Stimulated activated CD8-positive, alpha-beta memory T cell treated with anti-CD3 and anti-CD28 coated beads, Interleukin-15, amount 100 ng/mL, for 4 hours (primary cell): ENCODE measurements around the gene XRCC3.

Experiments used
- DNase-seq, 2 donors: peaks; one replicate each; pipeline ENCODE4 v3.0.0-alpha.2; 2020; ENCODE audit warnings: low read depth in 2 of 2

XRCC3 gene

GRCh38 chr14:103706551-103707328 is 8.5 kb downstream of the XRCC3 start:
- no peak for DNase-seq

- no peak for DNase-seq
Observed at GRCh38 chr14:103705504-103706284, 9.6 kb downstream of the XRCC3 start.

GRCh38 chr14:103705118-103705503 is 10.1 kb downstream of the XRCC3 start:
- DNase-seq: no peak

GRCh38 chr14:103704708-103705107 is 10.5 kb downstream of the XRCC3 start:
- DNase-seq: no peak

- no peak for DNase-seq
Observed at GRCh38 chr14:103703433-103704385, 11.5 kb downstream of the XRCC3 start.

GRCh38 chr14:103702497-103703432 is 12.5 kb downstream of the XRCC3 start:
- DNase-seq: no peak

GRCh38 chr14:103702095-103702494 is 13.2 kb downstream of the XRCC3 start:
- no peak for DNase-seq

- DNase-seq: no peak
Observed at GRCh38 chr14:103700753-103701490, 14.3 kb downstream of the XRCC3 start.

GRCh38 chr14:103699901-103700752 is 15.1 kb downstream of the XRCC3 start:
- DNase-seq: no peak

GRCh38 chr14:103699261-103699661 is 16.0 kb downstream of the XRCC3 start:
- DNase-seq: no peak

- DNase-seq: no peak
Observed at GRCh38 chr14:103698380-103699260, 16.6 kb downstream of the XRCC3 start.

GRCh38 chr14:103697603-103698379 is 17.5 kb downstream of the XRCC3 start:
- DNase-seq: no peak

- no peak for DNase-seq
Observed at GRCh38 chr14:103697206-103697602, 18.0 kb downstream of the XRCC3 start.

- no peak for DNase-seq
Observed at GRCh38 chr14:103696466-103697071, 18.7 kb downstream of the XRCC3 start.

GRCh38 chr14:103696070-103696402 is 19.2 kb downstream of the XRCC3 start:
- DNase-seq: no peak

- DNase-seq: no peak
Observed at GRCh38 chr14:103695296-103696069, 19.8 kb downstream of the XRCC3 start.
